IMR-90 (cell line): ENCODE measurements around the gene GSS. TPM values are rescaled to one million over a fixed set of nuclear protein-coding genes. Genes with fewer than 3 reads are reported as not detected.
A peak's percentile ranks its signal among the peaks of the same experiment; 100 is the strongest.

Experiments
- ATAC-seq: fragments of 200-7000 bp; cut with Tn5 transposase; 2 replicates; pipeline ENCODE4 v1.9.1; 2020; ENCODE audit warnings: low read depth, mild to moderate bottlenecking, moderate library complexity
- BruUV-seq: library from RNA; stranded (reverse); fragments of 400-500 nt; replicated peaks from 2 replicates; lab custom pipeline; 2021; lab: Mats Ljungman, UMichigan
- CTCF ChIA-PET: fragments of 300-600 bp; formaldehyde crosslinking; extraction: SDS; loops from one replicate; lab custom pipeline; 2021; ENCODE audit warnings: antibody characterized with exemption; lab: Yijun Ruan, JAX
- POLR2A ChIA-PET: fragments of 300-600 bp; sonication (Branson Sonifier 250); formaldehyde crosslinking; loops from one replicate; lab custom pipeline; 2022; ENCODE audit warnings: antibody characterized with exemption; ENCODE audit not compliant: unreplicated experiment; lab: Charles Lee
- DNase-seq: peaks from one replicate; pipeline ENCODE4 v3.0.0; 2013
- H2AFZ ChIP-seq: replicated peaks from 2 replicates; pipeline ENCODE3; 2013; ENCODE audit warnings: low read length, mild to moderate bottlenecking; ENCODE audit not compliant: poor library complexity
- H2AK5ac ChIP-seq: 2 replicates; pipeline ENCODE4 v1.6.1; 2013; ENCODE audit warnings: low read depth, low read length, inconsistent platforms
- H2AK9ac ChIP-seq: replicated peaks from 2 replicates; pipeline ENCODE3; 2013; ENCODE audit warnings: mild to moderate bottlenecking, low read depth, low read length, moderate library complexity; ENCODE audit not compliant: poor library complexity
- H2BK120ac ChIP-seq: 2 replicates; pipeline ENCODE4 v1.6.1; 2013; ENCODE audit warnings: low read depth, low read length, inconsistent platforms
- H2BK15ac ChIP-seq: 3 replicates; pipeline ENCODE4 v1.6.1; 2013; ENCODE audit warnings: low read depth, low read length, inconsistent platforms
- H2BK20ac ChIP-seq: 2 replicates; pipeline ENCODE4 v1.6.1; 2013; ENCODE audit warnings: low read depth, mild to moderate bottlenecking, inconsistent platforms, low read length, moderate library complexity
- H2BK5ac ChIP-seq: 2 replicates; pipeline ENCODE4 v1.6.1; 2013; ENCODE audit warnings: mild to moderate bottlenecking, low read depth, low read length, inconsistent platforms; ENCODE audit not compliant: poor library complexity, severe bottlenecking
- H3K14ac ChIP-seq: replicated peaks from 2 replicates; pipeline ENCODE4 v1.6.1; 2013; ENCODE audit warnings: low read depth, low read length, inconsistent platforms
- H3K18ac ChIP-seq: 2 replicates; pipeline ENCODE4 v1.6.1; 2013; ENCODE audit warnings: low read depth, low read length, control low read depth
- H3K23ac ChIP-seq: 2 replicates; pipeline ENCODE4 v1.6.1; 2013; ENCODE audit warnings: low read depth, low read length, inconsistent platforms
- H3K27ac ChIP-seq: 2 replicates; pipeline ENCODE4 v1.5.1; 2013; ENCODE audit warnings: mild to moderate bottlenecking, control low read depth, low read length; ENCODE audit not compliant: insufficient read depth
- H3K27me3 ChIP-seq: 2 replicates; pipeline ENCODE4 v1.6.1; 2013; ENCODE audit warnings: low read length; ENCODE audit not compliant: control insufficient read depth, insufficient read depth
- H3K36me3 ChIP-seq: 2 replicates; pipeline ENCODE4 v1.6.1; 2013; ENCODE audit warnings: low read length, mixed read lengths; ENCODE audit not compliant: control insufficient read depth, insufficient read depth
- H3K4ac ChIP-seq: 2 replicates; pipeline ENCODE4 v1.6.1; 2013; ENCODE audit warnings: low read depth, low read length, inconsistent platforms
- H3K4me1 ChIP-seq: 2 replicates; pipeline ENCODE4 v1.6.1; 2013; ENCODE audit warnings: low read length, mixed read lengths; ENCODE audit not compliant: control insufficient read depth, insufficient read depth
- H3K4me2 ChIP-seq: 2 replicates; pipeline ENCODE4 v1.6.1; 2013; ENCODE audit warnings: low read depth, mild to moderate bottlenecking, control low read depth, low read length, moderate library complexity
- H3K4me3 ChIP-seq: 2 replicates; pipeline ENCODE4 v1.5.1; 2013; ENCODE audit warnings: low read depth, mild to moderate bottlenecking, control low read depth, low read length, moderate library complexity; ENCODE audit not compliant: insufficient read depth
- H3K56ac ChIP-seq: 2 replicates; pipeline ENCODE4 v1.6.1; 2013; ENCODE audit warnings: low read length, inconsistent platforms; ENCODE audit not compliant: insufficient read depth; ENCODE audit errors: extremely low read depth
- H3K79me1 ChIP-seq, 2 experiments: 2 replicates each; pipeline ENCODE4 v1.6.1; 2013; ENCODE audit warnings: low read length in 2 of 2, inconsistent platforms in 1 of 2, low read depth in 1 of 2
- H3K9ac ChIP-seq: 2 replicates; pipeline ENCODE4 v1.6.1; 2013; ENCODE audit warnings: low read depth, low read length, control low read depth
- H3K9me1 ChIP-seq: 2 replicates; pipeline ENCODE4 v1.6.1; 2013; ENCODE audit warnings: low read length, inconsistent platforms; ENCODE audit not compliant: insufficient read depth
- H3K9me3 ChIP-seq: 2 replicates; pipeline ENCODE4 v1.6.1; 2013; ENCODE audit warnings: low read length; ENCODE audit not compliant: control insufficient read depth, insufficient read depth
- H4K20me1 ChIP-seq: 2 replicates; pipeline ENCODE4 v1.6.1; 2013; ENCODE audit warnings: low read length, inconsistent platforms; ENCODE audit not compliant: insufficient read depth
- H4K5ac ChIP-seq: 2 replicates; pipeline ENCODE4 v1.6.1; 2013; ENCODE audit warnings: mild to moderate bottlenecking, low read depth, low read length, control low read depth
- H4K8ac ChIP-seq, 2 experiments: 2 replicates each; pipeline ENCODE4 v1.6.1; 2013; ENCODE audit warnings: low read depth in 2 of 2, low read length in 2 of 2, control low read depth in 1 of 2, inconsistent platforms in 1 of 2
- H4K91ac ChIP-seq: 2 replicates; pipeline ENCODE4 v1.6.1; 2013; ENCODE audit warnings: low read depth, low read length, inconsistent platforms; ENCODE audit not compliant: insufficient read depth
- CEBPB ChIP-seq: IDR thresholded peaks from 2 replicates; pipeline ENCODE4 v1.6.1; 2012; ENCODE audit warnings: low read depth, low read length, improper control_type of control experiment
- MAFK ChIP-seq: IDR thresholded peaks from 2 replicates; pipeline ENCODE4 v1.6.1; 2012; ENCODE audit warnings: low read depth, low read length, improper control_type of control experiment
- WGBS, 2 experiments: methylation state at CpG; one replicate each; pipeline versions ENCODE4 v1.1.5 to v1.1.7; 2013; ENCODE audit warnings: missing lambda C conversion rate in 2 of 2; ENCODE audit not compliant: insufficient read length in 1 of 2; ENCODE audit errors: extremely low coverage in 2 of 2; 5-methylcytosine and 5-hydroxymethylcytosine counted together
- dilution Hi-C: fragments of 300-500 bp; cut with HindIII; formaldehyde crosslinking; loops from one replicate; pipeline ENCODE4 v1.14.3; 2018; ENCODE audit warnings: low sequenced_read_pairs; ENCODE audit not compliant: unreplicated experiment
- in situ Hi-C: fragments of 300-500 bp; cut with MboI; formaldehyde crosslinking; loops from 3 replicates; pipeline ENCODE4 v1.14.3; 2019; ENCODE audit warnings: low sequenced_read_pairs, inconsistent platforms, mixed read lengths
- intact Hi-C: fragments of 100-400 bp; cut with micrococcal nuclease; formaldehyde crosslinking; loops from 2 replicates; pipeline ENCODE4 v1.10.0; 2022
- polyA plus RNA-seq, 3 experiments: library from polyadenylated mRNA; depleted of rRNA; stranded (reverse); fragments of >200 nt; gene quantifications; 2 replicates each; pipeline ENCODE4 v1.2.3, GENCODE V29; 2012; ENCODE audit warnings: low replicate concordance in 1 of 3
- total RNA-seq: library from RNA; depleted of rRNA; stranded (reverse); fragments of >200 nt; gene quantifications from 2 replicates; pipeline ENCODE4 v1.2.3, GENCODE V29; 2012

The GSS gene
- total and polyA plus RNA-seq, 2 of the 4 experiments (the other 2 are of a cell fraction), result 73.7 to 90.0 TPM

- ATAC-seq (no peak), DNase-seq (peak; percentile 61)
- H2AK9ac ChIP-seq, result no peak overlapping the region
- H2BK15ac ChIP-seq, result no peak overlapping the region
- ChIA-PET CTCF (interaction anchor here (0.7 to 1.0 kb wide), 2 partner anchors 16 to 320 kb away, joined by 3 to 4 read pairs; no protein-coding TSS in a partner anchor), POLR2A (no interaction called here)
- H2AFZ ChIP-seq, result no peak overlapping the region
- in situ Hi-C loops (no loop called here), dilution Hi-C loops (no loop called here), intact Hi-C loops (no loop called here)
- H3K27ac ChIP-seq, result no peak overlapping the region
- H2AK5ac ChIP-seq, result no peak overlapping the region
- peaks cover 0 to 4% of the 10 kb centered on the region in 2 experiments; a peak in 2 of 4 replicates for H3K79me1 ChIP-seq
- TF ChIP-seq MAFK (no peak), CEBPB (peak; percentile 65)
- BruUV-seq, result no TSS peak
- no peak overlapping the region for H3K9ac ChIP-seq
- H3K4me2 ChIP-seq, result no peak overlapping the region
- no peaks in the 10 kb centered on the region for H4K20me1 ChIP-seq
- no peak overlapping the region for H2BK20ac ChIP-seq
- H3K9me3 ChIP-seq, result no peaks in the 10 kb centered on the region
- H3K4ac ChIP-seq, result no peak overlapping the region
- peaks cover 3% of the 10 kb centered on the region for H3K4me1 ChIP-seq
- H3K56ac ChIP-seq, result no peak overlapping the region
- H2BK5ac ChIP-seq, result no peak overlapping the region
- no peak overlapping the region for H4K8ac ChIP-seq
- H4K91ac ChIP-seq, result peak overlapping the region; percentile 23; the same call in 1 of the 2 replicates
- H4K5ac ChIP-seq, result no peak overlapping the region
- no CpG with 5 or more reads among the region's 2 CpGs for WGBS, 2 experiments
- peaks cover 8% of the 10 kb centered on the region for H3K9me1 ChIP-seq
- H3K36me3 ChIP-seq, result peaks cover 25% of the 10 kb centered on the region
- H3K27me3 ChIP-seq, result no peaks in the 10 kb centered on the region
- no peak overlapping the region for H3K14ac ChIP-seq
- H3K18ac ChIP-seq, result no peak overlapping the region
- no peak overlapping the region for H3K4me3 ChIP-seq
- H3K23ac ChIP-seq, result no peak overlapping the region
- H2BK120ac ChIP-seq, result no peak overlapping the region; the same call in 1 of the 2 replicates
These were observed 11.6 kb downstream of the GSS start for GRCh38 chr20:34943808-34944567.
